OCI-LY3 (cell line): ENCODE results near the gene METTL23.

Experiments used
- EZH2phosphoT487 ChIP-seq: fragments of 200-600 bp; shearing (Covaris generic); IDR thresholded peaks from 2 replicates; pipeline ENCODE4 v1.6.1; 2018; ENCODE audit warnings: antibody characterized with exemption, mixed run types, low read depth
- TF ChIP-seq, protein P1 (sequence below): fragments of 200-600, 300-600 bp; sonication (generic); IDR thresholded peaks from 2 replicates; pipeline ENCODE4 v1.5.1; 2014; ENCODE audit warnings: antibody characterized with exemption, low read length, low read depth

GRCh38 chr17:76682296-76682695, 44.3 kb upstream of the METTL23 start:
- TF ChIP-seq, protein P1, sequence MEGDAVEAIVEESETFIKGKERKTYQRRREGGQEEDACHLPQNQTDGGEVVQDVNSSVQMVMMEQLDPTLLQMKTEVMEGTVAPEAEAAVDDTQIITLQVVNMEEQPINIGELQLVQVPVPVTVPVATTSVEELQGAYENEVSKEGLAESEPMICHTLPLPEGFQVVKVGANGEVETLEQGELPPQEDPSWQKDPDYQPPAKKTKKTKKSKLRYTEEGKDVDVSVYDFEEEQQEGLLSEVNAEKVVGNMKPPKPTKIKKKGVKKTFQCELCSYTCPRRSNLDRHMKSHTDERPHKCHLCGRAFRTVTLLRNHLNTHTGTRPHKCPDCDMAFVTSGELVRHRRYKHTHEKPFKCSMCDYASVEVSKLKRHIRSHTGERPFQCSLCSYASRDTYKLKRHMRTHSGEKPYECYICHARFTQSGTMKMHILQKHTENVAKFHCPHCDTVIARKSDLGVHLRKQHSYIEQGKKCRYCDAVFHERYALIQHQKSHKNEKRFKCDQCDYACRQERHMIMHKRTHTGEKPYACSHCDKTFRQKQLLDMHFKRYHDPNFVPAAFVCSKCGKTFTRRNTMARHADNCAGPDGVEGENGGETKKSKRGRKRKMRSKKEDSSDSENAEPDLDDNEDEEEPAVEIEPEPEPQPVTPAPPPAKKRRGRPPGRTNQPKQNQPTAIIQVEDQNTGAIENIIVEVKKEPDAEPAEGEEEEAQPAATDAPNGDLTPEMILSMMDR, result no peak
- no peak for TF ChIP-seq EZH2phosphoT487
